ENCODE data around the gene LAMA3.

The LAMA3 gene

DNA sequence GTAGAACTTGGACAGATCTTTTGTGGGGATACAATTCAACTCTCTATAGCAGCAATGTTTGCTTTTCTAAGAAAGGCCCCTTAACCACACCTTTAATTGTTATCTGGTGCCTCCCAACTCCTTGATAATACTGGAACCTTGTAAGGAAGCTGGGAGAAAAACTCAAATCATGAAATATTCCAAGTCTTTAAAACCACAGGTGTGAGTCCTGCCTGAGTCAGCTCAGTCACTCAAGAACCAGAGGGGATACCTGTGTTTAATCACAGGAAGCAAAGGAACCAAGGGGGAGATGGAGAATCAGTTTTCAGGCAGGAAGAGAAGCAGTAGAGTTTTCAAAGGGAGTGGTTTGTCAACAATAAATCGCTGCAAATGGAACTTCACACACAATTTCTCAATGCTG is 159.9 kb downstream of the LAMA3 start:
- no peak for DNase-seq
- TF ChIP-seq POLR2A (IDR thresholded peaks at IDR 0.05; ENCODE audit: low read length) (no peak), GATA1 (IDR thresholded peaks at IDR 0.05; ENCODE audit: low read depth, low read length) (no peak)

- no peak for TF ChIP-seq POLR2A (IDR thresholded peaks at IDR 0.05; ENCODE audit: low read length)
- no peak for TF ChIP-seq GATA1 (IDR thresholded peaks at IDR 0.05; ENCODE audit: low read depth, low read length)
- no peak for DNase-seq
Measured at GRCh38 chr18:23850215-23850614, 161.0 kb downstream of the LAMA3 start.

DNA sequence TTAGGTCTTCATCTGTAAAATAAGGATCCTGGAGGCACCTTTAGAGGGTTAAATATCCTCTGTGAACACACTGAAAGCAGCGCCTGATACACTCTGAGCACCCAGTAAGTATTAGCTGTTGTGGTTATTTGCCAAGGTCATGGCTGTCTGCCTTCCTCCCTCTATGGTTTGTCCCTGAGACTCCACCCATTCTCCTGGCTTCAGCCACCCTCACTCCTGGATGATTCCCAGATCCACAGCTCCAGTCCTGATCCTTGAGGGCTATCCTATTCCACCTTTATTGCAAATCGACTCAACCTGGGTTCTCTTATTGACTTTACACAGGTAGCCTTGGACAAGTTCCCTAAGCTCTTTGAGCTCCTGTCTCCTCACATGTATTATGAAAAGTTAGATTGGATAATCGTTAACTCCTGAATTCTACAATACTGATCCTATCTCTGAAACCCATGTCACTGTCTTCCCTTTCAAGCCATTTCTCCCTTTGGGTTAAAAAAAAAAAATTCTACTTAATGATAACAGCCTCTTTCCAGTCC is 162.3 kb downstream of the LAMA3 start:
- no peak for DNase-seq

GRCh38 chr18:23852236-23853045 is 163.2 kb downstream of the LAMA3 start:
- TF ChIP-seq POLR2A (IDR thresholded peaks at IDR 0.05; ENCODE audit: low read length): no peak
- no peak for TF ChIP-seq GATA1 (IDR thresholded peaks at IDR 0.05; ENCODE audit: low read depth, low read length)
- no peak for DNase-seq

More for the DNA sequence above, 162.3 kb downstream of the LAMA3 start:
- TF ChIP-seq POLR2A (IDR thresholded peaks at IDR 0.05; ENCODE audit: low read length): no peak
- no peak for TF ChIP-seq GATA1 (IDR thresholded peaks at IDR 0.05; ENCODE audit: low read depth, low read length)

- DNase-seq: no peak
- TF ChIP-seq POLR2A (IDR thresholded peaks at IDR 0.05; ENCODE audit: low read length): no peak
Measured at GRCh38 chr18:23853448-23854195, 164.4 kb downstream of the LAMA3 start.

- no peak for DNase-seq
- TF ChIP-seq GATA1 (IDR thresholded peaks at IDR 0.05; ENCODE audit: low read depth, low read length) (no peak), POLR2A (IDR thresholded peaks at IDR 0.05; ENCODE audit: low read length) (no peak)
Measured at GRCh38 chr18:23855721-23856120, 166.5 kb downstream of the LAMA3 start.

DNA sequence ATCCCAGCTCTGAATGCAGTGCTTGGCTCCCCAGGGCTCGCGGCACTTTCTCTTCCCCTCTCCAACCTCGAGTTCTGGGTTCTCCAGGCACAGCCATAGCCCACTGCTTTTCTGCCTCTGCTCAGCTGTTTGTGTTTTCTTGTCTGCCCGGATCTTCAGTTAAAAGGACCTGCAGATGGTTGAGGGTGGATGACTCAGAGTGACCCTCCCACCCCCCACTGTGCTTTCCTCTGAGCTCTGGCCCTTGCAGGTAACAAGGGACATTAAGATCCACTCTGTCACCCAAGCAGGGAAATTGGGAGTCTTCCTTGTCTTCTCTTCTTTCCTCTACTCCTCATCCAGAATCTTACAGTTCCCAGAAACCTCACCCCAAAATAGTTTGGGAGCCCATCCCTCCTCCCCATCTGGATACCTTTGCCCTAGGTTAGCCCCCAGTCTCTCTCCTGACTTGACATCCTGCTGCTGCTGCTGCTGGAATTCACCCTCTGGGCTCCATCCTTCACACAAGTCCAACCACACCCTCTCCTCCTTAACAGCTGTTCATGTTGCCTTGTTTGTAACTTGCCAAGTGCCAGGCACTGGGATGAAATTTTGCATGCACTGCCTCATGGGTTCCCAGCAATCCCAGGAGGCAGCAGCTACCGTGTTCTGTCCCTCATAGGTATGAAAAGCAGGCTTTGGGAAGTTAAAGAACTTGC is 167.4 kb downstream of the LAMA3 start:
- TF ChIP-seq GATA1 (IDR thresholded peaks at IDR 0.05; ENCODE audit: low read depth, low read length) (no peak), POLR2A (IDR thresholded peaks at IDR 0.05; ENCODE audit: low read length) (no peak)
- no peak for DNase-seq

DNA sequence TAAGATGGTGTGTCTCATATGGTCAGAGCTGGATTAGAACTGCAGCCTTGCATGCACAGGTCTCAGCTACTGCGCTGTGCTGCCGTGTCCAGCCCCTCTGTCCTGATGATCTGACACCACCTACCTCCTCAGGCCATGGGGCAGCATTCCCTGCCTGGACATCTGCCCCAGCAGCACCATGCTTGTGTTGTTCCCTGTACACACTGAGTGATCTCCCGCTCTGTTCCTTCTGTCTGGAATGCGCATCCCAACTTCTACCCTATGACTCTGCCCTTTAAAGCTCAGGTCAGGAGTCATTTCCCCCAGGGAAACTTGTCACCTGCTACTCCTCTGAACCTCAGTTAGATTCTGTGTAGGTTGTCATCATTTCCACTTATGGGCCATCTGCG is 167.9 kb downstream of the LAMA3 start:
- TF ChIP-seq POLR2A (IDR thresholded peaks at IDR 0.05; ENCODE audit: low read length) (no peak), GATA1 (IDR thresholded peaks at IDR 0.05; ENCODE audit: low read depth, low read length) (no peak)
- no peak for DNase-seq

- TF ChIP-seq POLR2A (IDR thresholded peaks at IDR 0.05; ENCODE audit: low read length): no peak
- TF ChIP-seq GATA1 (IDR thresholded peaks at IDR 0.05; ENCODE audit: low read depth, low read length): no peak
Measured at GRCh38 chr18:23857756-23858155, 168.5 kb downstream of the LAMA3 start.

DNA sequence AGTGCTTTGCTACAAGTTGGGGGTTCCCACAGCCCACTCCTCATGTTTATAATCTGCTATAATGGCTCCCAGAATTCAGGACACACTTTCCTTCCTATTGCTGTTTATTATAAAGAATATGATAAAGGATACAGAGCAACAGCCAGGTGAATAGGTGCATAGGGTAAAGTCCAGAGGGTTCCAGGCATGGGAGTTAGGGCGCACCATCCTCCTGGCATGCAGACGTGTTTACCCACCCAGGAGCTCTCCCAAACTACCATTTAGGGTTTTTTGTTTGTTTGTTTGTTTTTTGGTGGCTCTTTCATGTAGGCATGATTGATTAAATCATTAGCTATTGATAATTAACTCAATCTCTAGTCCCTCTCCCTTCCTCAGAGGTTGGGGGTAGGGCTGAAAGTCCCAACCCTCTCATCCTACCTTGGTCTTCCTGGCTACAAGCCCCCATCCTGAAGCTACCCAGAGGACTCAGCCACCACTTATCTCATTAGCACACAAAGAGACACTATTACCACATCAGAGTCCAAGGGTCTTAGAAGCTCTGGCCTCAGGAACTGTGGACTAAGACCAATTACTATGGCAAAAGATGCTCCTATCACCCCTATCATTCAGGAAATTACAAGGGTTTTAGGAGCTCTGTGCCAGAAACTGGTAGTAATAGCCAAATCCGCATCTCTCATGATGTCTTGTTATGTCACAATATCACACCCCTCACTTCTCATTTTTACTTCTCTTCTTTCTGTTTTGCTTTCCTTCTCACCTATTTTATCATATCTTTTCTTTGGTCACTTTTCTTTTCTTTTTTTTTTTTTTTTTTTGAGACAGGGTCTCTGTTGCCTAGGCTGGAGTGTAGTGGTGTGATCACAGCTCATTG is 170.4 kb downstream of the LAMA3 start:
- DNase-seq: no peak
- no peak for TF ChIP-seq POLR2A (IDR thresholded peaks at IDR 0.05; ENCODE audit: low read length)
- TF ChIP-seq GATA1 (IDR thresholded peaks at IDR 0.05; ENCODE audit: low read depth, low read length): no peak

More at GRCh38 chr18:23857756-23858155, 168.5 kb downstream of the LAMA3 start:
- DNase-seq: no peak

GRCh38 chr18:23861326-23861725 is 172.1 kb downstream of the LAMA3 start:
- DNase-seq: no peak

GRCh38 chr18:23861805-23862470 is 172.7 kb downstream of the LAMA3 start:
- TF ChIP-seq POLR2A (IDR thresholded peaks at IDR 0.05; ENCODE audit: low read length): no peak
- DNase-seq: no peak

More at GRCh38 chr18:23861326-23861725, 172.1 kb downstream of the LAMA3 start:
- no peak for TF ChIP-seq GATA1 (IDR thresholded peaks at IDR 0.05; ENCODE audit: low read depth, low read length)
- no peak for TF ChIP-seq POLR2A (IDR thresholded peaks at IDR 0.05; ENCODE audit: low read length)

GRCh38 chr18:23864624-23865023 is 175.4 kb downstream of the LAMA3 start:
- no peak for TF ChIP-seq POLR2A (IDR thresholded peaks at IDR 0.05; ENCODE audit: low read length)
- no peak for TF ChIP-seq GATA1 (IDR thresholded peaks at IDR 0.05; ENCODE audit: low read depth, low read length)
- DNase-seq: no peak

Data from erythroblast (primary cell).